HepG2 (cell line): Measurements from ENCODE around the gene RPP25L. TPM values are rescaled to one million over a fixed set of nuclear protein-coding genes. Genes with fewer than 3 reads are reported as not detected.
A peak's percentile ranks its signal among the peaks of the same experiment; 100 is the strongest.

Experiments used
- ARNT2 ChIP-seq: sonication (generic); formaldehyde crosslinking; IDR thresholded peaks from 2 replicates; pipeline ENCODE4 v1.8.0; 2022; ENCODE audit warnings: mild to moderate bottlenecking, low read depth, missing genetic modification reagents, moderate library complexity
- CBX1 ChIP-seq: IDR thresholded peaks from one replicate; pipeline ENCODE4 v1.6.1; 2016; ENCODE audit warnings: antibody characterized with exemption, low read depth
- DNMT3B ChIP-seq: conservative IDR thresholded peaks from 2 replicates; pipeline ENCODE4 v1.6.1; 2016; ENCODE audit warnings: missing biosample characterization, control low read depth
- ELF1 ChIP-seq: sonication (generic); formaldehyde crosslinking; IDR thresholded peaks from 2 replicates; pipeline ENCODE4 v1.4.0; 2020; ENCODE audit warnings: missing genetic modification reagents
- ELF3 ChIP-seq: IDR thresholded peaks from 2 replicates; pipeline ENCODE4 v1.6.1; 2016; ENCODE audit warnings: missing genetic modification reagents, missing compliant biosample characterization
- FOXK2 ChIP-seq: fragments of 450-650 bp; IDR thresholded peaks from 2 replicates; pipeline ENCODE4 v1.6.1; 2016
- JDP2 ChIP-seq: sonication (generic); formaldehyde crosslinking; IDR thresholded peaks from 2 replicates; pipeline ENCODE4 v1.8.1; 2022; ENCODE audit warnings: missing genetic modification reagents, borderline replicate concordance
- KAT7 ChIP-seq: IDR thresholded peaks from 2 replicates; pipeline ENCODE4 v1.6.1; 2018; ENCODE audit warnings: borderline replicate concordance, missing compliant biosample characterization
- KAT8 ChIP-seq: IDR thresholded peaks from 2 replicates; pipeline ENCODE4 v1.6.1; 2016; ENCODE audit warnings: missing genetic modification reagents, missing compliant biosample characterization
- KLF6 ChIP-seq: IDR thresholded peaks from 2 replicates; pipeline ENCODE4 v1.8.0; 2016; ENCODE audit warnings: missing biosample characterization, missing genetic modification reagents
- MAX ChIP-seq: IDR thresholded peaks from 2 replicates; pipeline ENCODE4 v1.6.1; 2012; ENCODE audit warnings: inconsistent platforms
- NFYC ChIP-seq: IDR thresholded peaks from 2 replicates; pipeline ENCODE4 v1.6.1; 2016; ENCODE audit warnings: missing genetic modification reagents, missing compliant biosample characterization
- RXRA ChIP-seq: sonication (generic); formaldehyde crosslinking; IDR thresholded peaks from 2 replicates; pipeline ENCODE4 v1.5.1; 2020; ENCODE audit warnings: missing genetic modification reagents
- SIN3A ChIP-seq: IDR thresholded peaks from 2 replicates; pipeline ENCODE4 v1.6.1; 2011; ENCODE audit warnings: low read depth, mild to moderate bottlenecking, control low read depth, low read length, borderline replicate concordance
- SP5 ChIP-seq: IDR thresholded peaks from 2 replicates; pipeline ENCODE4 v1.6.1; 2016; ENCODE audit warnings: low read depth, borderline replicate concordance
- SYNCRIP ChIP-seq: fragments of 200-400 bp; formaldehyde crosslinking; IDR thresholded peaks from 2 replicates; pipeline ENCODE4 v1.6.1; 2018; ENCODE audit warnings: mild to moderate bottlenecking, low read depth, low read length; ENCODE audit not compliant: insufficient read depth
- TFE3 ChIP-seq: IDR thresholded peaks from 2 replicates; pipeline ENCODE4 v1.6.1; 2016
- THAP11 ChIP-seq: IDR thresholded peaks from 2 replicates; pipeline ENCODE4 v1.6.1; 2016; ENCODE audit warnings: missing biosample characterization, missing genetic modification reagents
- TOE1 ChIP-seq: sonication (generic); formaldehyde crosslinking; IDR thresholded peaks from 2 replicates; pipeline ENCODE4 v1.4.0; 2020; ENCODE audit warnings: mild to moderate bottlenecking, missing genetic modification reagents
- ZIK1 ChIP-seq: sonication (generic); formaldehyde crosslinking; IDR thresholded peaks from 2 replicates; pipeline ENCODE4 v1.5.0; 2020; ENCODE audit warnings: mild to moderate bottlenecking, low read depth, missing genetic modification reagents, borderline replicate concordance
- ZNF333 ChIP-seq: sonication (generic); formaldehyde crosslinking; IDR thresholded peaks from 2 replicates; pipeline ENCODE4 v1.4.0; 2020; ENCODE audit warnings: mild to moderate bottlenecking, missing genetic modification reagents, borderline replicate concordance
- ZNF350 ChIP-seq: sonication (generic); formaldehyde crosslinking; IDR thresholded peaks from 2 replicates; pipeline ENCODE4 v1.4.0; 2020; ENCODE audit warnings: mild to moderate bottlenecking, low read depth, missing genetic modification reagents, borderline replicate concordance
- ZNF383 ChIP-seq: sonication (generic); formaldehyde crosslinking; IDR thresholded peaks from 2 replicates; pipeline ENCODE4 v1.4.0; 2020; ENCODE audit warnings: missing genetic modification reagents, mild to moderate bottlenecking, borderline replicate concordance
- ZNF430 ChIP-seq: sonication (generic); formaldehyde crosslinking; IDR thresholded peaks from 2 replicates; pipeline ENCODE4 v1.9.0; 2021; ENCODE audit warnings: mild to moderate bottlenecking, missing genetic modification reagents
- ZNF543 ChIP-seq: sonication (generic); formaldehyde crosslinking; IDR thresholded peaks from 2 replicates; pipeline ENCODE4 v1.4.0; 2020; ENCODE audit warnings: mild to moderate bottlenecking, missing genetic modification reagents
- ZNF563 ChIP-seq: sonication (generic); formaldehyde crosslinking; IDR thresholded peaks from 2 replicates; pipeline ENCODE4 v1.8.0; 2022; ENCODE audit warnings: mild to moderate bottlenecking, moderate library complexity, missing genetic modification reagents
- ZNF660 ChIP-seq: sonication (generic); formaldehyde crosslinking; IDR thresholded peaks from 2 replicates; pipeline ENCODE4 v1.5.1; 2020; ENCODE audit warnings: mild to moderate bottlenecking, low read depth, missing genetic modification reagents, borderline replicate concordance
- ZNF766 ChIP-seq: sonication (generic); formaldehyde crosslinking; IDR thresholded peaks from 2 replicates; pipeline ENCODE4 v1.5.0; 2020; ENCODE audit warnings: missing genetic modification reagents, borderline replicate concordance
- ZNF891 ChIP-seq: sonication (generic); formaldehyde crosslinking; IDR thresholded peaks from 2 replicates; pipeline ENCODE4 v1.5.0; 2020; ENCODE audit warnings: mild to moderate bottlenecking, missing genetic modification reagents
- polyA plus RNA-seq, 8 experiments: library from polyadenylated mRNA; depleted of rRNA in 3 of 8; stranded (reverse) in 7 of 8; unstranded in 1 of 8; fragments of >200 nt; fragmentation: Illumina TruSeq in 4 of 8; extraction: Trizol in 4 of 8; gene quantifications; 2 replicates each; pipeline versions ENCODE4 v1.2.1 to v1.2.3, GENCODE V29; 2011 to 2016; ENCODE audit warnings: low read depth in 4 of 8, missing spikeins in 1 of 8, mixed read lengths in 1 of 8; ENCODE audit not compliant: insufficient read depth in 1 of 8
- total RNA-seq, 5 experiments: library from RNA; depleted of rRNA; stranded (reverse); fragments of >200 nt; fragmentation: Illumina TruSeq; extraction: Trizol; gene quantifications; 2 replicates each; pipeline ENCODE4 v1.2.3, GENCODE V29; 2016; ENCODE audit warnings: low read depth in 1 of 5
- TF ChIP-seq, protein P1 (sequence below): IDR thresholded peaks from 2 replicates; pipeline ENCODE4 v1.6.1; 2016; ENCODE audit warnings: low read depth

The RPP25L gene
- total and polyA plus RNA-seq, 2 of the 13 experiments (the other 11 are each of a cell fraction or from before 2014, with no cell fraction given) = 24.5 to 27.3 TPM

- TF ChIP-seq TFE3 (CRISPR knock-in tag) = peak; percentile 57
- peak; percentile 71 for TF ChIP-seq KLF6 (CRISPR knock-in tag)
- TF ChIP-seq KAT7 (CRISPR knock-in tag) = peak; percentile 71; the same call in 1 of the 2 replicates
- no peak for TF ChIP-seq ZNF660 (CRISPR knock-in tag)
- peak; percentile 43; the same call in 1 of the 2 replicates for TF ChIP-seq TOE1 (CRISPR knock-in tag)
- TF ChIP-seq ZIK1 (CRISPR knock-in tag) = peak; percentile 81
- peak; percentile 83 for TF ChIP-seq THAP11 (CRISPR knock-in tag)
- peak; percentile 84 for TF ChIP-seq ARNT2 (CRISPR knock-in tag)
- peak; percentile 87 for TF ChIP-seq ZNF430 (CRISPR knock-in tag)
- peak; percentile 60 for TF ChIP-seq SP5 (CRISPR knock-in tag)
- peak; percentile 66; the same call in 1 of the 2 replicates for TF ChIP-seq FOXK2
- TF ChIP-seq DNMT3B (CRISPR knock-in tag) = peak; percentile 42; the same call in 1 of the 2 replicates
- TF ChIP-seq NFYC (CRISPR knock-in tag) = peak; percentile 88
- TF ChIP-seq JDP2 = no peak
- TF ChIP-seq ZNF563 (CRISPR knock-in tag) = peak; percentile 7; the same call in 1 of the 2 replicates
- peak; percentile 64 for TF ChIP-seq KAT8
- TF ChIP-seq SIN3A = peak; percentile 73; the same call in 1 of the 2 replicates
- TF ChIP-seq, protein P1, sequence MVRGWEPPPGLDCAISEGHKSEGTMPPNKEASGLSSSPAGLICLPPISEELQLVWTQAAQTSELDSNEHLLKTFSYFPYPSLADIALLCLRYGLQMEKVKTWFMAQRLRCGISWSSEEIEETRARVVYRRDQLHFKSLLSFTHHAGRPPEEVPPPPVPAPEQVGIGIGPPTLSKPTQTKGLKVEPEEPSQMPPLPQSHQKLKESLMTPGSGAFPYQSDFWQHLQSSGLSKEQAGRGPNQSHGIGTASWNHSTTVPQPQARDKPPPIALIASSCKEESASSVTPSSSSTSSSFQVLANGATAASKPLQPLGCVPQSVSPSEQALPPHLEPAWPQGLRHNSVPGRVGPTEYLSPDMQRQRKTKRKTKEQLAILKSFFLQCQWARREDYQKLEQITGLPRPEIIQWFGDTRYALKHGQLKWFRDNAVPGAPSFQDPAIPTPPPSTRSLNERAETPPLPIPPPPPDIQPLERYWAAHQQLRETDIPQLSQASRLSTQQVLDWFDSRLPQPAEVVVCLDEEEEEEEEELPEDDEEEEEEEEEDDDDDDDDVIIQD (CRISPR knock-in tag) = peak; percentile 62; the same call in 1 of the 2 replicates
- peak; percentile 84 for TF ChIP-seq ELF1 (CRISPR knock-in tag)
- peak; percentile 83 for TF ChIP-seq MAX
- peak; percentile 63 for TF ChIP-seq CBX1
- no peak for TF ChIP-seq ZNF383 (CRISPR knock-in tag)
- TF ChIP-seq ZNF891 = peak; percentile 73
- TF ChIP-seq ZNF333 (CRISPR knock-in tag) = no peak
- peak; percentile 74; the same call in 1 of the 2 replicates for TF ChIP-seq ZNF543 (CRISPR knock-in tag)
- TF ChIP-seq ZNF350 (CRISPR knock-in tag) = peak; percentile 61
- TF ChIP-seq ELF3 (CRISPR knock-in tag) = peak; percentile 48; the same call in 1 of the 2 replicates
- TF ChIP-seq SYNCRIP = no peak
- peak; percentile 58; the same call in 1 of the 2 replicates for TF ChIP-seq ZNF766 (CRISPR knock-in tag)
- TF ChIP-seq RXRA (CRISPR knock-in tag) = no peak
Measured at GRCh38 chr9:34637356-34638137, 25.6 kb upstream of the RPP25L start, which contains the start of gene SIGMAR1 (continued).
